Measurements from ENCODE around the gene DNAAF5. TPM values are rescaled to one million over a fixed set of nuclear protein-coding genes. Genes with fewer than 3 reads are reported as not detected.

The DNAAF5 gene
- polyA plus RNA-seq, 1 donor, result 37.6 TPM

GRCh38 chr7:767941-768731 is 41.6 kb downstream of the DNAAF5 start:
- peak; percentile 73 for DNase-seq

DNA sequence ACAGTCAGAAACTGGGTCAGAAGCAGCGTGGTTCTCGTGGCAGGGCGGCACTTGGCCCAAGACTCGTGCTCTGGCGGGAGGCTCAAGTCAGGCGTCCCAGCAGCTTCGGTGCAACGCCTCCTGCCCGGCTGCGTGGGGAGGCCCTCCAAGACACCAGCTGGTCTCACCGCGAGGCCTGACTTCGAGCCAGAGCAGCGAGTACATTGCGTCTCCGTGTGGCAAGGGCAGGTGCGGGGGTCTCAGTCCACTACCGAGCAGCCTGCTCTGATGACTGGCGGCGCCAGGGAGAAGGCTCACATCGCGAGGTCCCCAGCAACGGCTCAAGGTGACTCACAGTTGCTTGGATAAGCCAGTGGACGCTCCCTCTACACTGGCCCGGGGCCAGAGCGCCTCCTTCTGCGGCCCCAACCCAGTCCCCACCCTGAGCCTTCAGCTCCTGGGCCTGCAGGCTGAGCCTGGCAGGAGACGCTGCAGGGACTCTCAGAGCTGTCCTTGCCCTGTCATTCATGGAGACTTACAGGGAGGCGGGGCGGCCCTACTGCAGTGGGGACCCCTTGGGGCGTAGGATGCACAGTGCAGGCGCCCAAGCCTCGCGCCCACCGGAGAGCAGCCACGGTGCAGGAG is 42.5 kb downstream of the DNAAF5 start:
- DNase-seq, result no peak

DNA sequence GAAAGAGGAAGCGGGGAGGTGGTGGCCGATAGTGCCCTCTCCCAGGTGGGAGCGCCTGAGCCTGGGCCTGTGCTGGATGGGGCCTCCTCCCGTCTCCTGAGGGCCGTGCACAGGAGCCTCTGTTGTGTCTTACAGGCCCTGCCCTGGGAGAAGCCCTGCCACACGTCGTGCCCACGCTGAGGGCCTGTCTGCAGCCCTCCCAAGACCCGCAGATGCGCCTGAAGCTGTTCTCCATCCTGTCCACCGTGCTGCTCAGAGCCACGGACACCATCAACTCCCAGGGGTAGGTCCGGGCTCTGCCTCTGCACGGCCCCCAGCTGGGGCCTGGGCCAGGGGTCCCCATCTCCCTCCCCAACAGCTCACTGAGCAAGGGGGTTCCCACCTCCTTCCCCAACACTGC is 43.8 kb downstream of the DNAAF5 start:
- DNase-seq, result no peak

- DNase-seq, result peak; percentile 78
Observed at GRCh38 chr7:770741-771166, 44.3 kb downstream of the DNAAF5 start.

DNA sequence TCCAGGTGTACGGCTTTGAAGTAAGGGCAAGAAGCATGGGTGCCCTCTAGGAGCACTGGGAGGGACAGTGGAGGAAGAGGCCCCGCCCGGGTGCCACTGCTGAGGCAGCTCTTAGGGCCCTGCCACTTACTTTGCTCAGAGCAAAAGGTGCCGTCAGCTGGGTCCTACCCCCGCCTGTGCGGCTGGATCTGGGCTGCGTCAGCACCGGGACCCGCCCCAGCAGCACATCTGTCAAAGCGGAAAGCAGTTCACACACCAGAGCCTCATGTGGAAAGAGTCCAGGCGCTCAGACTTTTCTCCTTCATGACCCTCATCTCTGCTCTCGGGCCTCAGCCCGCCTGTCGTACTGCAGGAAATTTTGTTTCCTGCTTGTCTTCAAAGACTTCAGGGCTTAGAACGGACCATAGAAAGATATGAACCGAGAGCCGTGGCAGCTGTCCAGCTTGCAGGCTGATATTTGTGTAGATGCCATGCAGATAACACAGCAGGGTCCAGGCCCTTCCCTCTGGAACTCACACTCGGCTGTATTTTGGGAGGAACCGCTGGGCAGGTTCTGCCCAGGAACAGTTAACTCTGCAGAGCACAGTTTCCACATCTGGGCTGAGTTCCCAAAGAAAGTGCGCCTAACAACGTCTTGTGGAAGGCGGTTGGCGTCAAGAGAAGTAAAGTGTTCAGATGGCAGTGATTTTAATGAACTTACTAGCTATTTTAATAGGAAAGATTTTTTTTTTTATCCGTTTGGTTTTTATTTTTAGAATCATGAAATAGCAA is 44.9 kb downstream of the DNAAF5 start:
- peak; percentile 74 for DNase-seq

GRCh38 chr7:772005-772294 is 45.5 kb downstream of the DNAAF5 start:
- DNase-seq, result no peak

DNA sequence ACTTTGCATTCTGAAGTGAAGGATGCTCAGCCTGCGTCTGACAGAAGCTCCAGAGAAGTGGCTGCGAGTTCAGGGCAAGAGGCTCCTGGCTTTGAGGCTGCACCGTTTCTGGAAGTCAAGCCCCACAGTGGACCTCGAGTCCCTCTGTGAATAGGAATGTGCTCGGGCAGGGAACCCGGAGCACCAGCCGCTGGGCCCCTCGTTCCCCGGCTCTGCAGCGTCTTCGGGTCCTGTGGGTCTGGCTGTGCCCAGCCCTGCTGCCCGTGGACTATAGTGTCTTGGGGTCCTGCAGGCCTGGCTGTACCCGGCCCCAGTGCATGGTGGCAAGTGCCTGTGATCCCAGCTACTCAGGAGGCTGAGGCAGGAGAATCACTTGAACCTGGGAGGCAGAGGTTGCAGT is 45.9 kb downstream of the DNAAF5 start:
- DNase-seq, result no peak

GRCh38 chr7:772861-773621 is 46.5 kb downstream of the DNAAF5 start:
- DNase-seq, result no peak

- no peak for DNase-seq
Observed at GRCh38 chr7:773622-773915, 47.1 kb downstream of the DNAAF5 start.

- no peak for DNase-seq
Observed at GRCh38 chr7:774161-775109, 47.9 kb downstream of the DNAAF5 start.

- DNase-seq, result no peak
Observed at GRCh38 chr7:776381-776780, 49.9 kb downstream of the DNAAF5 start.

DNA sequence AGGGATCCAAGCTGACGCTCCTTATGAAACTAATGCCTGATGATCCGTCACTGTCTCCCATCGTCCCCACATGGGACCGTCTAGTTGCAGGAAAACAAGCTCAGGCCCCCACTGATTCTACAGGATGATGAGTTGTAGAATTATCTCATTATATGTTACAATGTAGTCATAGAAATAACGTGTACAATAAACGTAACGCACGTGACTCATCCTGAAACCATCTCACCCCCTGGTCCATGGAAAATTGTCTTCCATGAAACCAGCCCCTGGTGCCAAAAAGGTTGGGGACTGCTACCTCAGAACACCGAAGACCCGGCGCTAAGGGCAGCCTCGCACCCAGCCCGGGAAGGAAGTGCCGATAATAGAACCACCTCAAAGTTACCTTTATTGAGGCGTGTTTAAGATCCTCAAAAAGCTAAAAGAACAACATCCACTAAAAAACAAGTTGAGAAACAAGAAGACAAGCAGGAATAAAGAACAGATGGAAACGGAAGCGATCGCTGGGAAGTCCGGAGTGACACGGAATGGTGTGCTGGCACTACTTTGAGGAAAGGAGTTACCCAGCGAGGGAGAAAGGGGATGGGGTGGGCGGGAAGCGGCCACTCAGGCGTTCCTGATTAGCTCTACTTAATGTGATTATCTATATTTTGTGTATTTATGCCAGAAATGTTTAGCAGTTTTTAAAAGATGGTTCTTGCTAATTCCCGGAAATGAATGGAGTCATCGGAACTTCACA is 50.7 kb downstream of the DNAAF5 start:
- no peak for DNase-seq

GRCh38 chr7:777728-778078 is 51.2 kb downstream of the DNAAF5 start:
- DNase-seq, result no peak

- DNase-seq, result no peak
Observed at GRCh38 chr7:778271-778967, 51.9 kb downstream of the DNAAF5 start.

- no peak for DNase-seq
Observed at GRCh38 chr7:778968-779451, 52.5 kb downstream of the DNAAF5 start.

DNA sequence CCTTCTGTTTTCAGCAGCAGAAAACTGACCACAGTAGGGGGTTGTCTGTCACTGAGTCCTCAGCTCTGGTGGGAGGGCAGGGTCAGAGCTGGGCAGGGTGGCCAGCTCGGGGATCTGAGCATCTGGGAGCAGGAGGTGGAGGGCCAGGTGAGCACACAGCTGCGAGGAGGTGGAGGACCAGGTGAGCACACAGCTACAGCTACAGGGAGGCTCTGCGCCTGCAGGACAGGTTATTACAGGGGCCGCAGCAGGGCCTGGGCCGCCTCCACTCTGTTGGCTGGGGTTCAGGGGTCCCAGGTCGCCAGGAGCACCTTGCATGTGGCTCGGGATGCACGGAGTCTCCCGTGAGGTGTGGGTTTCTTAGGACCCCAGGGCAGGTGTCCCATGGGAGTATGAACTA is 53.0 kb downstream of the DNAAF5 start:
- no peak for DNase-seq

- DNase-seq, result no peak
Observed at GRCh38 chr7:780081-780480, 53.6 kb downstream of the DNAAF5 start.

DNA sequence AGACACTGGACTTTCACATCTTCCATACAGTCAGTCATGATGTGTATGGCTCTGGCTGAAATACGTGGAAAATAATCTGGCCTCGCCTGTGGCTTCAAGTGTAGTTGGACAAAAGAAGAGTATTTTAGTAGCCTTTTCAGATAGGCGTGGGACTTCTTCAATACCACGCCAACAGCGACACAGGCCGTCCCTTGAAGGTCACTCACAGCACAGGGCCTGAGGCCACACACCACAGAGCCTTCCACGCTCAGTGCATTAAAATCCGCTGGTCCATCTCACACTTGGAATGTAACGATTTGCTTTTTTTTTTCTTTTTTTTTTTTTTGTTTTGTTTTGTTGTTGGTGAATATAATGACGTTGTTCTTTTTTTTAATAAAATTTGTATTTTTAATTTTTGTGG is 54.0 kb downstream of the DNAAF5 start:
- no peak for DNase-seq

DNA sequence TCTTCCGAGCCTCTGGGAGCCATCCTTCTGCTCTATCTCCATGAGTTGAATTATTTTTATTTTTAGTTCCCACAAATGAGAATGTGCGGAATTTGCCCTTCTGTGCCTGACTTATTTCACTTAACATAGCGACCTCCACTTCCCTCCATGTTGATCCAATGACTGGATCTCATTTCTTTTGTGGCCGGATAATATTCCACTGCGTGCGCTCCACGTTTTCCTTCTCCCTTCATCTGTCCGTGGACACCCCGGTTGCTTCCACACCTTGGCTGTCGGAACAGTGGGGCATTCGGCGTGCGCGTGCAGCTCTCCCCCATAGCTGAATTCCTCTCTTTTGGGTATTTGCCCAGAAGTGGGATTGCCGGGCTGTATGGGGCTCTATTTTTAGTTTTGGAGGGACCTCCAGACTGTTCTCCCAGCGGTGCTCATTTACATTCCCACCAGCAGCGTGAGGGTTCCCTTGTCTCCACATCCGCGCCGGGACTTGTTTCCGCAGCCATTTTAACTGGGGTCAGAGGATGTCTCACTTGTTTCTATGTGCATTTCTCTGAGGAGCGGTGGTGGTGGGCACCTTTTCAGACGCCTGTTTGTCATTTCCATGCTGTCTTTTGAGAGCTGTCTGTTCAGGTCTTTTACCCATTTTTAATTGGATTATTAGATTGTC is 54.8 kb downstream of the DNAAF5 start:
- no peak for DNase-seq

Measured in left kidney (tissue), 2 donors.